HK-2 (cell line): Measurements from ENCODE around the gene ABCA8.
A peak's percentile ranks its signal among the peaks of the same experiment; 100 is the strongest.
"Not testable (repeated sequence)": the region's sequence is repeated elsewhere in the genome, so short reads cannot be mapped to it uniquely, and the experiment has no call there.

Source experiments
- DNase-seq: peaks from one replicate; pipeline ENCODE4 v3.0.0-alpha.2; 2018; ENCODE audit not compliant: unreplicated experiment

The ABCA8 gene, protein sequence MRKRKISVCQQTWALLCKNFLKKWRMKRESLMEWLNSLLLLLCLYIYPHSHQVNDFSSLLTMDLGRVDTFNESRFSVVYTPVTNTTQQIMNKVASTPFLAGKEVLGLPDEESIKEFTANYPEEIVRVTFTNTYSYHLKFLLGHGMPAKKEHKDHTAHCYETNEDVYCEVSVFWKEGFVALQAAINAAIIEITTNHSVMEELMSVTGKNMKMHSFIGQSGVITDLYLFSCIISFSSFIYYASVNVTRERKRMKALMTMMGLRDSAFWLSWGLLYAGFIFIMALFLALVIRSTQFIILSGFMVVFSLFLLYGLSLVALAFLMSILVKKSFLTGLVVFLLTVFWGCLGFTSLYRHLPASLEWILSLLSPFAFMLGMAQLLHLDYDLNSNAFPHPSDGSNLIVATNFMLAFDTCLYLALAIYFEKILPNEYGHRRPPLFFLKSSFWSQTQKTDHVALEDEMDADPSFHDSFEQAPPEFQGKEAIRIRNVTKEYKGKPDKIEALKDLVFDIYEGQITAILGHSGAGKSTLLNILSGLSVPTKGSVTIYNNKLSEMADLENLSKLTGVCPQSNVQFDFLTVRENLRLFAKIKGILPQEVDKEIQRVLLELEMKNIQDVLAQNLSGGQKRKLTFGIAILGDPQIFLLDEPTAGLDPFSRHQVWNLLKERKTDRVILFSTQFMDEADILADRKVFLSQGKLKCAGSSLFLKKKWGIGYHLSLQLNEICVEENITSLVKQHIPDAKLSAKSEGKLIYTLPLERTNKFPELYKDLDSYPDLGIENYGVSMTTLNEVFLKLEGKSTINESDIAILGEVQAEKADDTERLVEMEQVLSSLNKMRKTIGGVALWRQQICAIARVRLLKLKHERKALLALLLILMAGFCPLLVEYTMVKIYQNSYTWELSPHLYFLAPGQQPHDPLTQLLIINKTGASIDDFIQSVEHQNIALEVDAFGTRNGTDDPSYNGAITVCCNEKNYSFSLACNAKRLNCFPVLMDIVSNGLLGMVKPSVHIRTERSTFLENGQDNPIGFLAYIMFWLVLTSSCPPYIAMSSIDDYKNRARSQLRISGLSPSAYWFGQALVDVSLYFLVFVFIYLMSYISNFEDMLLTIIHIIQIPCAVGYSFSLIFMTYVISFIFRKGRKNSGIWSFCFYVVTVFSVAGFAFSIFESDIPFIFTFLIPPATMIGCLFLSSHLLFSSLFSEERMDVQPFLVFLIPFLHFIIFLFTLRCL (N-terminal part only)

DNA sequence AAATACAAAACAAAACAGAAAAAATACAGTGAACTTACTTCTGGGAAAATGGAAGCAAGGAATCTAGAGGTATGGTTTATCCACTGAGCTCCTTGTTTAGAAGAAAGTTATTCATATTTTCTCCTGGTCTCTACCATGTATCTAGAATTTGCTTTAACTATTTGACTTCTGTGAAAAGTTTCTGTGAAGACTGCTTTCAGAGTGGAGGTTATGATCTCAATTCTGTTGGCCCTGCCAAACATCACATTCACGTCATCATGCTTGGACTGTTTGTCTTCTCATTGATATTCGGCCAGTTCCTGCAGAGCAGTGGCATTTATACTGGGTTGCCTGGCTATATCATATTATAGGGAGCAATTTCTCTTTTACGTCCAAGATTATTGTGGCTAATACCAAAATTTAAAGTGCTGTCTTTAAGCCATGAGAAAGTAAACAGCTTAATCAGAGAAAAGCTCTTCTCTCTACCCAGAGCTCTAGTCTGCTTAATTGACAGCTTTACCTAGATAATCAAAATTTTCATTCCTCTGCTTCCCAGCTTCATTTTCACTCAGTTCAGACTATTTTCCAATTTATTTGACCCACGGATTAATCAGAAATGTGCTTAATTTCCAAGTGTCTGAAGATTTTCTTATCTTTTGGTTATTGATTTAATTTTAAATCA lies at the start of gene ABCA8:
Gene ABCA8, minus strand, starts transcription at position 212 of the 661 bp plus-strand sequence. CDS start 13,358 bp downstream, outside the sequence.
- DNase-seq: no peak

DNA sequence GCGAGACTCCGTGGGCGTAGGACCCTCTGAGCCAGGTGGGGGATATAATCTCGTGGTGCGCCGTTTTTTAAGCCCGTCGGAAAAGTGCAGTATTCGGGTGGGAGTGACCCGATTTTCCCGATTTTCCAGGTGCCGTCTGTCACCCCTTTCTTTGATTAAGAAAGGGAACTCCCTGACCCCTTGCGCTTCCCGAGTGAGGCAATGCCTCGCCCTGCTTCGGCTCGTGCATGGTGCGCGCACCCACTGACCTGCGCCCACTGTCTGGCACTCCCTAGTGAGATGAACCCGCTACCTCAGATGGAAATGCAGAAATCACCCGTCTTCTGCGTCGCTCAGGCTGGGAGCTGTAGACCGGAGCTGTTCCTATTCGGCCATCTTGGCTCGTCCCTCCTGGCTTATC lies 49.6 kb upstream of the ABCA8 start:
- not testable (repeated sequence) for DNase-seq

DNA sequence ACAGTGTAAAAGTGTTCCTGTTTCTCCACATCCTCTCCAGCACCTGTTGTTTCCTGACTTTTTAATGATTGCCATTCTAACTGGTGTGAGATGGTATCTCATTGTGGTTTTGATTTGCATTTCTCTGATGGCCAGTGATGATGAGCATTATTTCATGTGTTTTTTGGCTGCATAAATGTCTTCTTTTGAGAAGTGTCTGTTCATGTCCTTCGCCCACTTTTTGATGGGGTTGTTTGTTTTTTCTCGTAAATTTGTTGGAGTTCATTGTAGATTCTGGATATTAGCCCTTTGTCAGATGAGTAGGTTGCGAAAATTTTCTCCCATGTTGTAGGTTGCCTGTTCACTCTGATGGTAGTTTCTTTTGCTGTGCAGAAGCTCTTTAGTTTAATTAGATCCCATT lies 44.6 kb upstream of the ABCA8 start:
- not testable (repeated sequence) for DNase-seq

DNA sequence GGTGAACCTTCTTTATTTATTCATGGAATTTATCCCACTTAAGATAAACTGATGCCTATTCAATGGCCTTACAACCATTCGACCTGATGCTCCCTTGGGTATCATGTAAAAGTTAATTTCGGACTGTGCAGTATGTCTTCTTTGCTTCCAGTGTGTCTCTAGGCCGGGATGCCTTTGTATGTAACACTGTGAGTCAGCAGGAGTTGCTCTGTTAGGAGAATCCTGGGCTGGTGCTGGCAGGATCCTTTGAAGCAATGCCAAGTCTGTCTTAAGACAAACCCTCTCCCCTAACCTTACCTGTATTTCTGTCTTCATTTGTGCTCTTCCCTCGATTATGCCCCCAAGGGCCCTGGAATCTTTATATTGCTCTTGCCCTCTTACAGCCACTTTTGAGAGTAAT lies 37.9 kb upstream of the ABCA8 start:
- no peak for DNase-seq

DNA sequence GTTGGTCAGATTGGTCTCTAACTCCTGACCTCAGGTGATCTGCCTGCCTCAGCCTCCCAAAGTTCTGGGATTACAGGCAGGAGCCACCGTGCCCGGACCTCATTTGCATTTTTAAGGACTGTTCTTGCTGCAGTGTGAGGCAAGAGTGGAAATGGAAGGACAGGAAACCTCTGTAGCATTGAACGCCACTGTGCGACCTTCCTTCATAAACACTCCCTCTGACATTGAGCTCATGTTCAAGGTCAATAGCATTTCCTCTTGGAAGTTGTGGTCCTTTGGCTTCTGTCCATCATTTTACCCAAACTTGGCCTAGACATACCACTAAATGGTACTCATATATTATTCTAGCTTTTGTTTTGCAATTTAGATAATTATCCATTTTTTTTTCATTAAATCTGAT lies 32.8 kb upstream of the ABCA8 start:
- DNase-seq: no peak

DNA sequence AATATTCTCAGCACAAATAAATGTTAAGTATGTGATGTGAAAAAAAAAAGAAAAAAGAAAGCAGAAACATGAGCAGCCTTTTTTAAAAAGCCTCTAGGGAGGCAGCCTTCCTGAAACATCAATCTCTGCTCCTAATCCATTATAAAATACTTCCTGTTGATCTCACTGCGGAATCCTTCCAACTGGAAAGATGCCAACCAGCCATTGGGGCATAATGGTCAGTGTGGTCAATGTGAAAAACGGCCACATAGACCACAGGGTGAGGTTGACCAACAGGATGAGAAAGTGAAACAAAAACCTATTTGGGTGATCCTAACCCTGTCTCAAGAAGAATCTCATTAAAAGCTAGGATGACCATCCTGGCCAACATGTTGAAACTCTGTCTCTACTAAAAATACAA lies 26.1 kb upstream of the ABCA8 start:
- DNase-seq: peak; percentile 28

DNA sequence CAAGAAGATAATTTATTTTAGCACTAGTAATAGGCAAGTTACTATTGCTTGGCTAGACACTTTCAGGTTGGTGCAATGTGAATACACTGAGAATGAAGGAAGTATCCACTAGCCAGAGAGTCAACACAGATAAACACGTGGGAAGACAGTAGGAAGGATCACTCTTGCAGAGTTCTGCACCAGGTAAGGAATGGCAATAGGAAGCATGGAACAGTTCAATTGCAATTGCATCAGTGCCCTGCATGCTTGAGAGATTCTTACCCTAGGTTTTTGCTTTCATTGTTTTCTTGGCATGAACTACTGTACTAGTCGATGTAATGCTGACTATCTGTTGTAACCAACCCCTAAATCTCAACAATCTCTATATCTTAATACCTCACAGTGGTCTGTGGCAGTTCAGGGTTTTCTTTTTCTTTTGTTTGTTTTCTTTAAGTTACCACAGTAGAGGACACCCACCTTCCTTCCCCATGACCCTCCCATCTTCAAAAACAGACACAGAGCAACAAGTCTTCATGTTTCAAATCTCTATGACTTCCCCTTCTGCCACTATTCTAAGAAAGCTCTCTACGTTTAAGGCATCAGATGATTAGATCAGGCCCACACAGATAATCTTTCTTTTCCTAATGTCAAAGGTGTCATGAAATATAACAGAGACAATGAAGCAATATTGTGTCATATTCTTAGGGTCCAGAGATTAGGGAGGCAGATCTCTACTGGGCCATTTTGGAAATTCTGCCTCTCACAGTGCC lies 18.1 kb upstream of the ABCA8 start:
- no peak for DNase-seq

DNA sequence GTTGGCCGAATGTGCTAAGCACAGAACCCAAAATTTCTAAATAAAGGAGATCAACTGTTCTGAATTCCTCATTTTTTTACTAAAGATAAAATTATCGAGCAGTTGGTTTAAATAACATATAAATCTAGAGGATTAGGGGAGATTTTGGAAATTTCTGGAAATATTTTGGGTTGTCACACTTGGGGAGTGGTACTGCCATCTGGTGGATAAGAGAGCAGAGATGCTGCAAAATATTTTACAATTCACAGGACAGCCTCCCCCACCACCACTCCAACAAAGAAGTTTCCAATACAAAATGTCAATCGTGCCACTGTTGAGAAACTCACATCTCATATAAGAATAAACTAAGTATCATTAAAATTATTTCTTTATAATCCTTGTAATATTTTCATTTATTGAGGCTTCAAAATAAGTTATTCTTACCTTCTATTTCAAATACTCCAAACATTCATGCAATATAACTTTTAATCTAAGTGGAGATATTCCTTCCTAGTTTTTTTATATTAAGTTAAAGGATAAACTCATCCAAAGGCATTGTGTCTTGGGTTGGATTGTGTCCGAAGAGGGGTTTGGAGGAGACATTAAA lies 17.0 kb upstream of the ABCA8 start:
- DNase-seq: no peak

DNA sequence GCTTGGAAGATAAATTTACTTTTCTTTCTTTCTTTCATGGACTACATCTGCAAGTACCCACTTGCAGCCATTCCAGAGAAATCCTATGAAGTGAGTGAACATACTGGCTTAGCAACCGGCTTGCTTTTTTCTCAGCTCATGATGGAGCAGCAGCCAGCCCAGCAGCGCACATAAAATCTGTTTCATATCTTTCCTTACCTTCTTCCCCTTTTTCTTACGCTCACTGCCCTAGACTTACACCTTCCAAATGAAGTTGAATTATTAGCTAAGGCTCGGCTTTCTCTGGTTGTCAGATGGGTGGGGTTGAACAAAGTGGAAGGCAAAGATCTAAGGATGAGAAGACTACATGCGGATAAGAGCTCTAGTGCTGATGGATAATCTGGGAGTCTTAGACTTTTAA lies 13.9 kb upstream of the ABCA8 start:
- no peak for DNase-seq

DNA sequence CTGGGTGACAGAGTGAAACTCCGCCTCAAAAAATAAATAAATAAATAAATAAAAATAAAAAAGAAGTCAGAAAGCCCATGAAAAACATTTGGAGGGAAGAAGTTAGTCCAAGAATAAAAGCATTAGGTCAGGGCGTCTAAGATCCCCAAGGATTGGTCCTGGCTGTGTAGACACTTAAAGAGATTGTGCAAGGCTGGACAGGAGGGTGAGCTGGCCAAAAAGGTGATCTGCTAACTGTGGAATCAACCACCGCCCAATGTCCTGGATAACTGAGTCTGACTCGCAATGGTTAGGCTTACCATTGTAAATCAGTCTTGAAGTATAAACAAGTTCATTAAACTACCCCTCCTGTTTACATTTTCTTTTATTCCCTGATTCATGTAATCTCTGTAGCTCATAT lies 8.8 kb upstream of the ABCA8 start:
- no peak for DNase-seq

DNA sequence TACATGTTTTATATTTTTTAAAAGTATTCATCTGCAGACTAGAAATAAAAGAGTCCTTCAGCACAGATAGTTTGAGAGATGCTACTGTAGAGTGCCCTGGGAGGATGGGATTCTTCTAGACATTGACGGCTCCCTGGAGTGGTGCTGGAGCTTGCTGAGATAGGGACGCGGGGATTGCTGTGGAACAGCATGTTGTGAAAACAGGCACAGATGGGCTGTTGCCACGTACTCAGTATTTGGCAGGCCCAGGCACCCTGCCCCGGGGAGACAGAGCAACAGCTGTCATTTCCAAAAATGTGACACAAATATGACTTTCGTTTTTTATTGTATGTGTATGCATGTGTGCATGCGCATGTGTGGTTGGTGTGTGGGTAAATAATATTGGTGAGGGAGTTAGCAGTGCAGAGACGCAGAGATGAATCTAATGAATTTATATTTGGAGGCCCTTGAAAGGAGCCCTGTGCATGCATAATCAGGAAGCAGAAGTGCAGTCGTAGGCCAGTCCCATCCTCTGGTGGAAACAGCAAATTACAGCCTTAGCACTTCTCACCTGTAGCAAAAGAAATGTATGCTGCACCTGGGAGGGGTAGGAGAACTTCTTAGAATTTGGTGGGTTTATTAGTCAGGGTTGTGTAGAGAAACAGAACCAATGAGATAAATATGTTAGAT lies 6.2 kb upstream of the ABCA8 start:
- no peak for DNase-seq

DNA sequence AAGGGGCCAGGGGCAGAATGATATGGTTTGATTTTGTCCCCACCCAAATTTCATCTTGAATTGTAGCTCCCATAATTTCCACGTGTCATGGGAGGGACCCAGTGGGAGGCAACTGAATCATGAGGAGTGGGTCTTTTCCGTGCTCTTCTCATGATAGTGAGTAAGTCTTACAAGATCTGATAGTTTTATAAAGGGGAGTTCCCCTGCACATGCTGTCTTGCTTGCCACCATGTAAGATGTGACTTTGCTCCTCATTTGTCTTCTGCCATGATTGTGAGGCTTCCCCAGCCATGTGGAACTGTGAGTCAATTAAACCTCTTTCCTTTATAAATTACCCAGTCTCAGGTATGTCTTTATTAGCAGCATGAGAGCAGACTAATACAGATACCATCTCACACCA lies 3.9 kb upstream of the ABCA8 start:
- not testable (repeated sequence) for DNase-seq

DNA sequence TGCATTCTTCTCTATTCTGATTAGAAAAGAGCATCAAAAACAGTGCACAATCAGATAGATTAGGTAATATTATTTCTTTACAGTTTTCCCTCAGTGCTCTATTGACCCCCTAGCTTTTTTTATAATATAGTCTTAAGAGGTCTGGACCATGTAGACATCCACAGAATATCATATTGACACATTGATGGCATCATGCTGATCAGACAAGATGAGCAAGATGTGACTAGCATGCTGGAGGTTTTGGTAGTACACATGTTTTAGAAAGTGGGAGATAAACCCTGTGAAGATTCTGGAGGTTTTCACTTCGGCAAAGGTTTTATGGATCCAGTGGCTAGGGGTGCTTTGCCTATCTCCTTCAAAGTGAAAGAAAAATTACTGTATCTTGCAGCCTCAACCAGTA lies 2.8 kb upstream of the ABCA8 start:
- DNase-seq: no peak

DNA sequence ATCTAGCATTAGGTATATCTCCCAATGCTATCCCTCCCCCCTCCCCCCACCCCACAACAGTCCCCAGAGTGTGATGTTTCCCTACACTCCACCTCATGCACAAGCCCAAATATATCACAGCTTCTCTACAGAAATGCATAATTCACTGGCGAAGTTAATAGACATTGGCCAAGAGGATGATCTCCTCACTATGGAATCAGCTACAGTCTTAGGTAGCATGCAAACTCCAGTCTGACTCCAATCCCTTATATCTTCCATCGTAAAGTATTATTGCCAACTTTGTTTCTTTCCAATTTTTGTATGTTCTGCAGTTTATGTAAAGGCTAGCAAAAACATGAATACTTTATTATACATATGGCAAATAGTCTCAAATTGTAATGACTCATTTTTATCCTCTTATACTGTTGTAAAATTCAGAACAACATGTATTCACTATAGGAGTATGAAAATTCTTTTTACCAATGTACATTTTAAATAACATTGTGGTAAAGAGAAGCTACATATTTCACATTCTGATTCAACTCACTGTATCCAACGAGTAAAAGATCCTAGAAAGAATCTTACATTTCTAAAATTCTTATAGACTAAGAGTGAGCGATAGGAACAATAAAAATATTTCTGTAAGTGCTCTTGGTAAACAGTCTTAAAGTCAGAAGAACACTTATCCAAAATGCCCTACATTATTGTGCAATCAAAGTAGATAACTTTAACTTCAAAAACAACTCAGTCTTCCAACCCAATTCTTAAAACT lies 871 bp downstream of the ABCA8 start:
- no peak for DNase-seq

DNA sequence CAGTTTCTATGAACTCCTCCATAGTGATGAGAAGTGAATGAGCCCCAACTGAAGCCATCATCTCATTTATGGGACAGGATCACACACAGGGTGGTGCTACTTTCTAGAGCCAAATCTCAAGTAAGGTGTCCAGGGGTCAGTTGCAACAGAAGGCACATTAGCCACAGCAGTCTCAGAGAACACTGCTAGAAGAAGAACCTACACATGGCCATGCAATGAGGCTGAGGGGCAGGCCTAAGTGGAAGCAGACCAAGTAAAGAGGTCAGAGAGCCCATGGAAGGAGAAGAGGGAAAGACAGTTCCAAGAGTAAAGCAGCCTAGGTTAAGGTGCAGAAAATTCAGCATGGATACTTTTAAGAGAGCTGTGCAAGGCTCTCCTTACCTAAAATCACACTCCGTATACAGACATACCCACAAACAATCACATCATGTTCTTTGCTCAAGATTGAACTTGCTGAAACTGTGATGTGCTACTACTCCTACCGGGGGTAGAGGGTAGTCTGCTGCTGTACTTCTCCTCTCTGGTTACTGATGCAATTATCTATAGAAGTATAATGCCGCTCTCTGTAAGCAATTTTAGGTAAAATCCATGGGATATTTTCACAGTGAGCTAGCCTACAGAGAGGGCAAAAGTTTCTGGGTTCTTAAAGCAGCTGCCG lies 1.7 kb downstream of the ABCA8 start:
- DNase-seq: no peak

DNA sequence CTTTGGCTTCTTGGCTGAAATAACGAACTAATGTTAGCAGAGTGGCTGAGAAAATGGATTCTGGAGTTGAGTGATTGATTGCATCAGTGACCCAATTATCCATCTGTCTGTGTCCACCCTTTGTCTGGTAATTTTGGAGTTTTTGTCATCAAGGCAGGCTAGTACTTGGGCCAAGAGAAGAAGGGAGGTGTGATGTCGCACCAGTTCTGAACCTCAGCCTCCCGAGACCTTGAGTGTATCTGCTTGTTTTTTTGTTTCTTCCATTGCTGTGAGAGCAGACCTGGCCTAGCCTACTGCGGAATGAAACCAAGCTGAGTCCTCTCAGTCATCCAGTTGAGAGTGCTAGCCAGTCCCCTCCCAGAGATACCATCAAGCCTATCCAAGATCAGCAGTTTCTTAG lies 4.5 kb downstream of the ABCA8 start:
- DNase-seq: no peak

DNA sequence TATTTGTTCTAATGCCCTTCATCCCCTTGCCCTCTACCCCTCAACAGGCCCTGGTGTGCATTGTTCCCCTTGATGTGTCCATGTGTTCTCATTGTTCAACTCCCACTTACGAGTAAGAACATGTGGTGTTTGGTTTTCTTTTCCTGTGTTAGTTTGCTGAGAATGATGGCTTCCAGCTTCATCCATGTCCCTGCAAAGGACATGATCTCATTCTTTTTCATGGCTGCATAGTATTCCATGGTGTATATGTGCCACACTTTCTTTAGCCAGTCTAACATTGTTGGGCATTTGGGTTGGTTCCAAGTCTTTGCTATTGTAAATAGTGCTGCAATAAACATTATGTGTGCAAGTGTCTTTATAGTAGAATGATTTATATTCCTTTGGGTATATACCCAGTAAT lies 7.3 kb downstream of the ABCA8 start:
- not testable (repeated sequence) for DNase-seq

DNA sequence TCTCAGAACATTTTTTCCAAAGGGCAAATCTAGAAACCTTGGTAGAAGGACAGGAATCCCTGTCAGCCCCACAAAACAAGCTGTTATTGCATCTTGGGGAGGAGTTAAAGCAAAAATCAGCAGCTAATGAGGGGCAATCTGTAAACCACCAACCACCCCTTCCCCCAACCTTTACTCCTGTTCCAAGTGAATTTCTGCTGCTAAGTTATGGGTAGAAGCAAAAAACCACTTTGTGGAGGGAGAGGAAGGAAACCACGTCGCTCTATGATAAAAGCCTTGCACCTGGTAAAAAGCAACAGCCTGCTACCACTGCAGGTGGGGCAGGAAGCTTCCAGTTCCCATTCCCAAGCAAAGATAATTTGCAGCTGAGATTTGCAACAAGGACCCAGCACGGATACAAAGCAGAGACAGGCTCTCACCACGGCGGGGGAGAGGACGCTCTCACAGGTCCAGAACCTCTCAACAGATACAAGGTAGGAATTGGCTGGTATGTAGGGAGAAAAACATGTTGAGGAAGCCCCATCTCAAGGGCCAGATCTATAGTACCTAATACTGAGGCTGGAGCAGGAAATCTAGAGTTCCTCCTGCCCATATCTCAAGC lies 10.7 kb downstream of the ABCA8 start:
- DNase-seq: no peak
